NK-92 (cell line): Measurements from ENCODE around the gene C2.
A peak's percentile ranks its signal among the peaks of the same experiment; 100 is the strongest.
"Not testable (repeated sequence)": the region's sequence is repeated elsewhere in the genome, so short reads cannot be mapped to it uniquely, and the experiment has no call there.

Experiments used
- DNase-seq: peaks from one replicate; lab custom pipeline; 2025; ENCODE audit not compliant: unreplicated experiment; lab: John Stamatoyannopoulos, UW

The C2 gene

DNA sequence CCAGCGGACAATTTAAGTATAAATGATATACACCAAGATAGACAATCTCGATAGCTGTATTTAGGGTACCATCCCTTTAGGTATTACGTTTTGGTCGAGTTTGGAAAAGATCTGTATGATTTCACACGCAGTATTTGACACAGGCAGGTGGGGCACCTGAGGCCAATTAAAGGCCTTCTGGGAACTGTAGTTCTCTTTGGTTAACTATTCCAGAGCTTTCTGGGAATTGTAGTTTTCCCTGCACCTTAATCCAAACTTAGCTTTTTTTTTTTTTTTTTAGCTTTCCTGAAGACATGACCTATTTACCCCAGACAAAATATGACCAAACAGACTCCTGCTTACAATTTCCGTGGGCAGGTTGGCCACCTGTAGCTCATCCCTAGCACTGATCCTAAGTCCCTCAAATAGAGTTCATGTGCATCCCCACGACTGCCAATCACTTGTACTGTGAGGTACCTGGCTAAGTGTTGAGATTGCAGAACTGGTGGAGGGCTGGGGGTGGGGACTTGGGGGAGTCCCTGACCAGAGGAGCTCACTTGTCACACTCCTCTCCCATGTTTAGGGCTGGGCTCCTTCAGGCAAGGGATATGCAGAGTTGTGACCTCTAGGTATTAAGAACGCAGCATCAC is 29.0 kb upstream of the C2 start:
- no peak for DNase-seq

- no peak for DNase-seq
These were observed 28.3 kb upstream of the C2 start for GRCh38 chr6:31899215-31899614.

DNA sequence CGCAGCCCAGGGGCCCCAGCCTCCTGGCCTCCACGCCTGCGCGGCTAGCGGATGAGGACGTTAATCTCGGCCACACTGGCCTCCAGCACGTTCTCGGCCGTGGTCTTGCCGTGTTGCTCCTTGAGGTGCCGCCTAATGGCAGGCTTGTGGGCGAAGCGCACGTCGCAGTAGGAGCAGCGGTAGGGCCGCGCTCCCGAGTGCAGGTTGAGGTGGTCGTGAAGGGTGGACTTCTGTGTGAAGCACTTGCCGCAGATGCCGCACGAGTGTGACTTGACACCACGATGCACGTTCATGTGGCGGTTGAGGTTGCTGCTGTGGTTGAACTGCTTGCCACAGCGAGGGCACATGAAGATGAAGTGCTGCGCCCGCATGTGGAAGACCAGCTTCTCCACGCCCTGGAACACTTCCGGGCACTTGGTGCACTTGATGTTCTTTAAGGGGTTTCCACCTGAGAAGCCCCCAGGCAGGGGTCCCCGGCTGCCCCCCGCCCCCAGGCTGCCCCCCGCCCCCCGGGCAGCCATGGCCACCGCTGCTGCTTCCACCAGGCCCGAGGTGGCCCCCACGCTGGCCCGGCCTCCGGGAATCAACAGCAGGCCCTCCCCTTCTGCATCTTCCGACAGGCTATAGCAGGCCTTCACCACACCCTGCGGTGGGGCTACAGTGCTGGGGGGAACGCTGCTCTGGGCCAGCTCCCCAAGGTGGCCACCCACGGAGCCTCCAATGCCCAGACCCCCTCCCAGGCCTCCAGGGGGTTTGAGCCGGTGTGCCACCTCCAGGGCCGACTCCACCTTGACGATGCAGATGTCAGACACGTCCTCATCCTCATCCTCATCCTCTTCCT is 27.4 kb upstream of the C2 start:
- no peak for DNase-seq

- no peak for DNase-seq
These were observed 26.6 kb upstream of the C2 start for GRCh38 chr6:31900917-31901414.

GRCh38 chr6:31901415-31901952 is 26.0 kb upstream of the C2 start:
- DNase-seq, result no peak

GRCh38 chr6:31901953-31902643 is 25.4 kb upstream of the C2 start, which contains the start of gene ZBTB12:
TSS of gene ZBTB12 (minus strand) at chr6:31902086. CDS start at chr6:31901305, 781 bp downstream.
- DNase-seq, result peak; percentile 39

- no peak for DNase-seq
These were observed 23.6 kb upstream of the C2 start for GRCh38 chr6:31903957-31904356.

- DNase-seq, result no peak
These were observed 22.5 kb upstream of the C2 start for GRCh38 chr6:31905041-31905440.

DNA sequence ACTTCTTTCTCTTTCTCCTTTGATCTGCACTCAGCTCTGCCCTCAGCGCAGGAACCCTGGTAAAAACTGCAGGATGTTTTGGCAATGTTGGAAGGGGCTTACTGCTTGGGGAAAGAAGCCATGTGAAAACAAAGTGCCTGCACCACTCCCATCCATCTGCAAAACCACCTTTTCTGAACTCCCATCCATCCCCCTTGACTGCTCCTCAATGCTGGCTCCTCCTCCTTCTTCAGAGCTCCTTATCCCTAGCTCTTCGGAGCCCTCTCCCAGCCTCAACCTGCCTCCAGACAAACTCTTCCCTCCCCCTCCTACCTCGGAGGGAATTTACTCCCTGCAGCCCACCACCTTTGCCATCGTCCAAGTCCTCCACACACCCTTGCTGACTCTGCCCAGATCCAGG is 21.4 kb upstream of the C2 start:
- no peak for DNase-seq

DNA sequence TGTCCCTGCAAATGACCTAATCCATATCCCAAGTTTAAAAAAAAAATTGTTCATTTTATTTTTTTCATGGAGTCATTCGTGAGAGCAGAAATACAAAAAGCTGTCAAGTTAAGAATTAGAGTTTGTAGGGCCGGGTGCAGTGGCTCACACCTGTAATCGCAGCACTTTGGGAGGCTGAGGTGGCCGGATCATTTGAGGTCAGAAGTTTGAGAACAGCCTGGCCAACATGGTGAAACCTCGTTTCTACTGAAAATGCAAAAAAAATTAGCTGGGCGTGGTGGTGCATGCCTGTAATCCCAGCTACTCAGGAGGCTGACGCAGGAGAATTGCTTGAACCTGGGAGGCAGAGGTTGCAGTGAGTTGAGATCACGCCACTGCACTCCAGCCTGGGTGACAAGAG is 20.8 kb upstream of the C2 start:
- DNase-seq, result not testable (repeated sequence)

DNA sequence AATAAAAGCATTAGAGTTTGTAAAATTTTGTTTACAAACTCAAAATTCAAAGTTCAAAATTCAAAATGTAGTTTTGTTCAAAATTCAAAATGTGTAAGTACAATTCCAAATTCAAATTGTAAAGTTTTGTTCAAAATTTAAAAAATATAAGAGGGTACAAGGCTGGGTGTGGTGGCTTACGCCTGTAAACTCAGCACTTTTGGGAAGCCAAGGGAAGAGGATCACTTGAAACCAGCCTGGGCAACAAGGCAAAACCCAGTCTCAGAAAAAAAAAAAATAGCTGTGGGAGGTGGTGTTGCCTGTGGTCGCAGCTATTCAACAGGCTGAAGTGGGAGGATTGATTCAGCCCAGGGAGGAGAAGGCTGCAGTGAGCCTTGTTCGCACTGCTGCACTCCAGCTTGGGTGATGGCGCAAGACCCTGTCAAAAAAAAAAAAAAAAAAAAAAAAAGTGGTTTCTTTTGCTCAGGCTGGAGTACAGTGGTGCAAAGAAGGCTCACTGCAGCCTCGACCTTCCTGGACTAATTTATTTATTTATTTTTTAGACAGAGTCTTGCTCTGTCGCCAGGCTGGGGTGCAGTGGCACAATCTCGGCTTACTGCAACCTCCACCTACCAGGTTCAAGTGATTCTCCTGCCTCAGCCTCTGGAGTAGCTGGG is 20.2 kb upstream of the C2 start:
- no peak for DNase-seq

- DNase-seq, result not testable (repeated sequence)
These were observed 19.3 kb upstream of the C2 start for GRCh38 chr6:31908255-31908654.

- no peak for DNase-seq
These were observed 18.7 kb upstream of the C2 start for GRCh38 chr6:31908791-31909190.

- DNase-seq, result not testable (repeated sequence)
These were observed 18.2 kb upstream of the C2 start for GRCh38 chr6:31909298-31909697.

GRCh38 chr6:31911826-31912585 is 15.5 kb upstream of the C2 start:
- DNase-seq, result no peak

GRCh38 chr6:31915351-31915750 is 12.2 kb upstream of the C2 start:
- DNase-seq, result no peak

GRCh38 chr6:31915756-31916155 is 11.8 kb upstream of the C2 start:
- no peak for DNase-seq

DNA sequence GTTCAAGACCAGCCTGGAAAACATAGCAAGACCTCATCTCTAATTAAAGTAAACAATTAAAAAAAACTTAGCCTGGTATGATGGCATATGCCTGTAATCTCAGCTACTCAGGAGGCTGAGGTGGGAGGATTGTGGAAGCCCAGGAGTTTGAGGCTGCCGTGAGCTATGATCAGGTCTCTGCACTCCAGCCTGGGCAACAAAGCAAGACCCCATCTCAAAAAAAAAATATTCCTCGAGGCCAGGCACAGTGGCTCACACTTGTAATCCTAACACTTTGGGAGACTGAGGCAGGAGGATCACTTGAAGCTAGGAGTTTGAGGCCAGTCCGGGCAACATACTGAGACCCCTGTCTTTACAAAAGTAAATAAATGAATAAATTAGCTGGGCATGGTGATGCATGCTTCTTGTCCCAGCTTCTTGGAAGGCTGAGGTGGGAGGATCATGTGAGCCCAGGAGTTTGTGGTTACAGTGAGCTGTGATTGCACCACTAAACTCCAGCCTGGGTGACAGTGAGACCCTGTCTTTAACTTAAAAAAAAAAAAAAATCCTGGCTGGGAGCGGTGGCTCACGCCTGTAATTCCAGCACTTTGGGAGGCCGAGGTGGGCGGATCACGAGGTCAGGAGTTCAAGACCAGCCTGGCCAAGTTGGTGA is 9.3 kb upstream of the C2 start:
- DNase-seq, result no peak

GRCh38 chr6:31919624-31920303 is 7.8 kb upstream of the C2 start:
- no peak for DNase-seq
